PC-9 (cell line): ENCODE measurements around the gene UCP3. TPM values are rescaled to one million over a fixed set of nuclear protein-coding genes. Genes with fewer than 3 reads are reported as not detected.

Experiments
- BruUV-seq: library from RNA; stranded (reverse); fragments of 400-500 nt; replicated peaks from 2 replicates; lab custom pipeline; 2021; lab: Mats Ljungman, UMichigan
- CTCF ChIA-PET: fragments of 300-600 bp; sonication (Branson Sonifier 250); formaldehyde crosslinking; loops from one replicate; lab custom pipeline; 2022; ENCODE audit warnings: antibody characterized with exemption; lab: Charles Lee
- POLR2A ChIA-PET: fragments of 300-600 bp; sonication (Branson Sonifier 250); formaldehyde crosslinking; loops from one replicate; lab custom pipeline; 2022; ENCODE audit warnings: antibody characterized with exemption; ENCODE audit not compliant: unreplicated experiment; lab: Charles Lee
- DNase-seq, 2 experiments: peaks; one replicate each; pipeline versions ENCODE4 v3.0.0 to v3.0.0-alpha.2; 2015 to 2022; ENCODE audit warnings: mixed read lengths in 1 of 2
- H2AFZ ChIP-seq: fragments of 200-600 bp; sonication (generic); 2 replicates; pipeline ENCODE4 v1.8.1; 2017; ENCODE audit warnings: antibody characterized with exemption
- H3F3A ChIP-seq: fragments of 200-600 bp; sonication (generic); 2 replicates; pipeline ENCODE4 v1.8.1; 2017; ENCODE audit warnings: antibody characterized with exemption, mild to moderate bottlenecking, low read depth; ENCODE audit not compliant: insufficient read depth
- H3K27ac ChIP-seq: fragments of 200-600 bp; sonication (generic); 2 replicates; pipeline ENCODE4 v1.6.1; 2016; ENCODE audit warnings: mixed run types
- H3K27me3 ChIP-seq: fragments of 200-600 bp; sonication (generic); 2 replicates; pipeline ENCODE4 v1.6.1; 2016; ENCODE audit warnings: low read depth, mixed run types; ENCODE audit not compliant: insufficient read depth
- H3K36me3 ChIP-seq: fragments of 200-600 bp; sonication (generic); 2 replicates; pipeline ENCODE4 v1.6.1; 2016; ENCODE audit warnings: low read depth, mixed run types
- H3K4me1 ChIP-seq: fragments of 200-600 bp; sonication (generic); replicated peaks from 2 replicates; pipeline ENCODE4 v1.6.1; 2016; ENCODE audit warnings: mixed run types; ENCODE audit not compliant: insufficient read depth
- H3K4me2 ChIP-seq: fragments of 200-600 bp; sonication (generic); 2 replicates; pipeline ENCODE4 v1.6.1; 2017; ENCODE audit warnings: mixed run types
- H3K4me3 ChIP-seq: fragments of 200-600 bp; sonication (generic); 2 replicates; pipeline ENCODE4 v1.6.1; 2016; ENCODE audit warnings: mixed run types
- H3K79me2 ChIP-seq: fragments of 200-600 bp; sonication (generic); 2 replicates; pipeline ENCODE4 v1.6.1; 2017; ENCODE audit warnings: low read depth, mixed run types
- H3K9me2 ChIP-seq: fragments of 200-600 bp; sonication (generic); 2 replicates; pipeline ENCODE4 v1.8.1; 2017; ENCODE audit warnings: mild to moderate bottlenecking; ENCODE audit not compliant: insufficient read depth
- H3K9me3 ChIP-seq: fragments of 200-600 bp; sonication (generic); 2 replicates; pipeline ENCODE4 v1.8.1; 2016; ENCODE audit warnings: low read depth; ENCODE audit not compliant: insufficient read depth
- H4K20me1 ChIP-seq: fragments of 200-600 bp; sonication (generic); 2 replicates; pipeline ENCODE4 v1.8.1; 2017; ENCODE audit not compliant: insufficient read depth
- CTCF ChIP-seq: fragments of 200-600 bp; sonication (generic); conservative IDR thresholded peaks from 2 replicates; pipeline ENCODE4 v1.6.1; 2017; ENCODE audit warnings: mixed run types, antibody characterized with exemption, mild to moderate bottlenecking, moderate library complexity
- EZH2 ChIP-seq: fragments of 200-600 bp; sonication (generic); IDR thresholded peaks from 2 replicates; pipeline ENCODE4 v1.8.0; 2017; ENCODE audit warnings: antibody characterized with exemption, low read depth
- intact Hi-C: fragments of 100-400 bp; cut with micrococcal nuclease; formaldehyde crosslinking; loops from one replicate; pipeline ENCODE4 v1.10.0; 2022; ENCODE audit not compliant: unreplicated experiment
- total RNA-seq: library from RNA; stranded (reverse); gene quantifications from 2 replicates; pipeline ENCODE4 v1.2.3, GENCODE V29; 2021

Gene UCP3
- total RNA-seq, 1 experiment from 2014 or later, result 2.0 TPM

GRCh38 chr11:73958521-73959141, 50.3 kb downstream of the UCP3 start:
- ChIA-PET POLR2A (no interaction called here), CTCF (no interaction called here)
- no peaks in the 10 kb centered on the region for H3K27me3 ChIP-seq
- H3K4me1 ChIP-seq, result peaks cover 15% of the 10 kb centered on the region
- no peak for DNase-seq
- no peak overlapping the region for H3K27ac ChIP-seq
- no peak for TF ChIP-seq CTCF
- no peak overlapping the region for H3K4me2 ChIP-seq
- no peaks in the 10 kb centered on the region for H4K20me1 ChIP-seq
- BruUV-seq, result no TSS peak
- no peaks in the 10 kb centered on the region for H3K79me2 ChIP-seq
- H3K9me3 ChIP-seq, result no peaks in the 10 kb centered on the region
- no peak overlapping the region for H2AFZ ChIP-seq
- intact Hi-C loops, result no loop called here
- H3K36me3 ChIP-seq, result no peaks in the 10 kb centered on the region
- no peak overlapping the region for H3K4me3 ChIP-seq
- peaks cover 11% of the 10 kb centered on the region; the same call in 1 of the 2 replicates for H3F3A ChIP-seq
- H3K9me2 ChIP-seq, result no peaks in the 10 kb centered on the region

- Histone ChIP-seq H3K27me3 (no peaks in the 10 kb centered on the region), H3F3A (peaks cover 11% of the 10 kb centered on the region; the same call in 1 of the 2 replicates), H3K9me3 (no peaks in the 10 kb centered on the region), H3K4me2 (no peak overlapping the region), H2AFZ (no peak overlapping the region), H3K27ac (no peak overlapping the region), H3K9me2 (no peaks in the 10 kb centered on the region), H3K36me3 (no peaks in the 10 kb centered on the region), H4K20me1 (no peaks in the 10 kb centered on the region), H3K4me1 (peaks cover 15% of the 10 kb centered on the region), H3K4me3 (no peak overlapping the region), H3K79me2 (no peaks in the 10 kb centered on the region)
- POLR2A ChIA-PET, result no interaction called here
- CTCF ChIA-PET, result no interaction called here
- intact Hi-C loops, result no loop called here
- no peak for TF ChIP-seq EZH2
- no peak for TF ChIP-seq CTCF
- DNase-seq, result peak in 1 of 2 experiments; percentile 0
- BruUV-seq, result no TSS peak
These were observed 51.1 kb downstream of the UCP3 start for GRCh38 chr11:73957654-73958361.

GRCh38 chr11:73956876-73957653, 51.8 kb downstream of the UCP3 start:
- intact Hi-C loops, result no loop called here
- H3K9me2 ChIP-seq, result no peaks in the 10 kb centered on the region
- no peaks in the 10 kb centered on the region for H3K36me3 ChIP-seq
- CTCF ChIA-PET, result interaction anchor here (0.6 to 0.7 kb wide), 2 partner anchors 118 to 652 kb away, joined by 4 to 6 read pairs; no protein-coding TSS in a partner anchor
- no peaks in the 10 kb centered on the region for H4K20me1 ChIP-seq
- H3K27me3 ChIP-seq, result no peaks in the 10 kb centered on the region
- POLR2A ChIA-PET, result no interaction called here
- H3K4me2 ChIP-seq, result no peak overlapping the region
- DNase-seq, result no peak
- H3K4me1 ChIP-seq, result peaks cover 15% of the 10 kb centered on the region
- H3K9me3 ChIP-seq, result no peaks in the 10 kb centered on the region
- TF ChIP-seq EZH2 (no peak), CTCF (no peak)
- peaks cover 11% of the 10 kb centered on the region; the same call in 1 of the 2 replicates for H3F3A ChIP-seq
- H2AFZ ChIP-seq, result no peak overlapping the region
- no peaks in the 10 kb centered on the region for H3K79me2 ChIP-seq
- BruUV-seq, result no TSS peak
- H3K4me3 ChIP-seq, result no peak overlapping the region
- H3K27ac ChIP-seq, result no peak overlapping the region
